HEK293 (cell line): ENCODE measurements around the gene CCNY.

Experiments used
- CTCF ChIA-PET: fragments of 350-600 bp; formaldehyde crosslinking; extraction: SDS; loops from one replicate; lab custom pipeline; 2021; ENCODE audit warnings: antibody characterized with exemption; lab: Yijun Ruan, JAX
- POLR2A ChIA-PET: fragments of 300-600 bp; formaldehyde crosslinking; extraction: SDS; loops from one replicate; lab custom pipeline; 2020; ENCODE audit warnings: antibody characterized with exemption, inconsistent platforms; lab: Yijun Ruan, JAX
- H3K27ac ChIP-seq: fragments of 200-500 bp; sonication (Bioruptor generic); 2 replicates; pipeline ENCODE4 v1.5.1; 2014; ENCODE audit warnings: low read depth, low read length, control low read depth, inconsistent platforms; ENCODE audit errors: extremely low read depth
- H3K36me3 ChIP-seq, 2 experiments: fragments of 200-500 bp in 1 of 2; sonication (Bioruptor generic) in 1 of 2; 1 replicate in 1 of 2; 2 replicates in 1 of 2; pipeline ENCODE4 v1.5.1; 2014 to 2017; ENCODE audit warnings: inconsistent platforms in 2 of 2, low read length in 2 of 2; ENCODE audit not compliant: control insufficient read depth in 2 of 2, insufficient read depth in 1 of 2
- H3K4me1 ChIP-seq: fragments of 200-500 bp; sonication (Bioruptor generic); 2 replicates; pipeline ENCODE4 v1.5.1; 2014; ENCODE audit warnings: mild to moderate bottlenecking, low read length, inconsistent platforms; ENCODE audit not compliant: control insufficient read depth, insufficient read depth
- H3K4me3 ChIP-seq: 2 replicates; pipeline ENCODE4 v1.5.1; 2011; ENCODE audit warnings: low read depth, mild to moderate bottlenecking, control low read depth, low read length, moderate library complexity
- H3K9me3 ChIP-seq: fragments of 200-500 bp; sonication (Bioruptor generic); 2 replicates; pipeline ENCODE4 v1.5.1; 2014; ENCODE audit warnings: low read depth, low read length, inconsistent platforms; ENCODE audit not compliant: control insufficient read depth, insufficient read depth
- FEZF1 ChIP-seq: fragments of 450-650 bp; formaldehyde crosslinking; IDR thresholded peaks from 2 replicates; pipeline ENCODE4 v1.5.1; 2016; ENCODE audit warnings: missing biosample characterization, missing genetic modification characterization
- GFI1B ChIP-seq: fragments of 450-650 bp; formaldehyde crosslinking; IDR thresholded peaks from 2 replicates; pipeline ENCODE4 v1.5.1; 2016; ENCODE audit warnings: missing biosample characterization, missing genetic modification characterization
- REPIN1 ChIP-seq: fragments of 450-650 bp; formaldehyde crosslinking; IDR thresholded peaks from 2 replicates; pipeline ENCODE4 v1.5.1; 2017; ENCODE audit warnings: missing biosample characterization, missing genetic modification characterization, low read depth
- SP3 ChIP-seq: fragments of 450-650 bp; formaldehyde crosslinking; IDR thresholded peaks from 2 replicates; pipeline ENCODE4 v1.5.1; 2016; ENCODE audit warnings: missing biosample characterization, missing genetic modification characterization
- SP7 ChIP-seq: fragments of 450-650 bp; formaldehyde crosslinking; IDR thresholded peaks from 2 replicates; pipeline ENCODE4 v1.5.1; 2016; ENCODE audit warnings: missing biosample characterization, missing genetic modification characterization
- ZBTB10 ChIP-seq: fragments of 450-650 bp; formaldehyde crosslinking; IDR thresholded peaks from 2 replicates; pipeline ENCODE4 v1.5.1; 2016; ENCODE audit warnings: missing biosample characterization, missing genetic modification characterization
- ZFP41 ChIP-seq: fragments of 450-650 bp; formaldehyde crosslinking; IDR thresholded peaks from 2 replicates; pipeline ENCODE4 v1.5.1; 2016; ENCODE audit warnings: missing biosample characterization, missing genetic modification characterization, borderline replicate concordance
- ZFP69B ChIP-seq: fragments of 450-650 bp; formaldehyde crosslinking; IDR thresholded peaks from 2 replicates; pipeline ENCODE4 v1.5.1; 2016; ENCODE audit warnings: missing biosample characterization, missing genetic modification characterization
- ZNF132 ChIP-seq: fragments of 450-650 bp; formaldehyde crosslinking; IDR thresholded peaks from 2 replicates; pipeline ENCODE4 v1.5.1; 2017; ENCODE audit warnings: missing biosample characterization, missing genetic modification characterization, borderline replicate concordance
- ZNF157 ChIP-seq: fragments of 450-650 bp; formaldehyde crosslinking; IDR thresholded peaks from 2 replicates; pipeline ENCODE4 v1.5.1; 2016; ENCODE audit warnings: missing biosample characterization, missing genetic modification characterization
- ZNF169 ChIP-seq: fragments of 450-650 bp; formaldehyde crosslinking; IDR thresholded peaks from 2 replicates; pipeline ENCODE4 v1.5.1; 2016; ENCODE audit warnings: missing biosample characterization, missing genetic modification characterization
- ZNF24 ChIP-seq: fragments of 450-650 bp; formaldehyde crosslinking; IDR thresholded peaks from 2 replicates; pipeline ENCODE4 v1.5.1; 2016; ENCODE audit warnings: missing biosample characterization, missing genetic modification characterization
- ZNF311 ChIP-seq: fragments of 450-650 bp; formaldehyde crosslinking; IDR thresholded peaks from 2 replicates; pipeline ENCODE4 v1.5.1; 2017; ENCODE audit warnings: missing biosample characterization, missing genetic modification characterization, borderline replicate concordance
- ZNF324 ChIP-seq: fragments of 450-650 bp; formaldehyde crosslinking; IDR thresholded peaks from 2 replicates; pipeline ENCODE4 v1.5.1; 2016; ENCODE audit warnings: missing biosample characterization, missing genetic modification characterization
- ZNF341 ChIP-seq: fragments of 450-650 bp; formaldehyde crosslinking; IDR thresholded peaks from 2 replicates; pipeline ENCODE4; 2016; ENCODE audit warnings: low read depth, missing biosample characterization, missing genetic modification characterization
- ZNF48 ChIP-seq: fragments of 450-650 bp; formaldehyde crosslinking; IDR thresholded peaks from 2 replicates; pipeline ENCODE4 v1.5.1; 2016; ENCODE audit warnings: missing biosample characterization, missing genetic modification characterization
- ZNF510 ChIP-seq: fragments of 450-650 bp; formaldehyde crosslinking; IDR thresholded peaks from 2 replicates; pipeline ENCODE4 v1.5.1; 2018; ENCODE audit warnings: mild to moderate bottlenecking, missing genetic modification characterization, missing biosample characterization; ENCODE audit not compliant: insufficient replicate concordance
- ZNF558 ChIP-seq: fragments of 450-650 bp; formaldehyde crosslinking; IDR thresholded peaks from 2 replicates; pipeline ENCODE4 v1.5.1; 2016; ENCODE audit warnings: missing biosample characterization, missing genetic modification characterization
- ZNF626 ChIP-seq: fragments of 450-650 bp; sonication (Bioruptor Pico); formaldehyde crosslinking; IDR thresholded peaks from 2 replicates; pipeline ENCODE4 v1.5.1; 2018; ENCODE audit warnings: missing biosample characterization, missing genetic modification characterization, inconsistent platforms
- ZNF654 ChIP-seq: fragments of 450-650 bp; formaldehyde crosslinking; IDR thresholded peaks from 2 replicates; pipeline ENCODE4 v1.5.1; 2016; ENCODE audit warnings: low read depth, missing biosample characterization, missing genetic modification characterization
- ZNF658 ChIP-seq: fragments of 450-650 bp; formaldehyde crosslinking; IDR thresholded peaks from 2 replicates; pipeline ENCODE4; 2016; ENCODE audit warnings: missing biosample characterization, missing genetic modification characterization
- ZNF677 ChIP-seq: fragments of 450-650 bp; IDR thresholded peaks from 2 replicates; pipeline ENCODE4 v1.5.0; 2018; ENCODE audit warnings: missing biosample characterization, mild to moderate bottlenecking, missing genetic modification characterization, moderate library complexity
- ZNF701 ChIP-seq: fragments of 450-650 bp; formaldehyde crosslinking; IDR thresholded peaks from 2 replicates; pipeline ENCODE4 v1.5.1; 2016; ENCODE audit warnings: missing biosample characterization, missing genetic modification characterization
- ZNF76 ChIP-seq: fragments of 450-650 bp; formaldehyde crosslinking; IDR thresholded peaks from 2 replicates; pipeline ENCODE4; 2016; ENCODE audit warnings: low read depth, missing biosample characterization, missing genetic modification characterization, borderline replicate concordance
- ZNF792 ChIP-seq: fragments of 450-650 bp; formaldehyde crosslinking; IDR thresholded peaks from 2 replicates; pipeline ENCODE4 v1.5.1; 2016; ENCODE audit warnings: missing biosample characterization, missing genetic modification characterization
- ZNF837 ChIP-seq: fragments of 450-650 bp; formaldehyde crosslinking; IDR thresholded peaks from 2 replicates; pipeline ENCODE4 v1.5.1; 2016; ENCODE audit warnings: missing biosample characterization, missing genetic modification characterization
- ZSCAN30 ChIP-seq: fragments of 450-650 bp; IDR thresholded peaks from 2 replicates; pipeline ENCODE4 v1.5.1; 2018; ENCODE audit warnings: missing biosample characterization, mild to moderate bottlenecking, missing genetic modification characterization, moderate library complexity
- TF ChIP-seq, protein P1 (sequence below): fragments of 450-650 bp; formaldehyde crosslinking; IDR thresholded peaks from 2 replicates; pipeline ENCODE4 v1.5.1; 2016; ENCODE audit warnings: missing biosample characterization, missing genetic modification characterization
- TF ChIP-seq, protein P2 (sequence below): fragments of 450-650 bp; formaldehyde crosslinking; IDR thresholded peaks from 2 replicates; pipeline ENCODE4 v1.5.1; 2016; ENCODE audit warnings: missing biosample characterization, missing genetic modification characterization

Gene CCNY

DNA sequence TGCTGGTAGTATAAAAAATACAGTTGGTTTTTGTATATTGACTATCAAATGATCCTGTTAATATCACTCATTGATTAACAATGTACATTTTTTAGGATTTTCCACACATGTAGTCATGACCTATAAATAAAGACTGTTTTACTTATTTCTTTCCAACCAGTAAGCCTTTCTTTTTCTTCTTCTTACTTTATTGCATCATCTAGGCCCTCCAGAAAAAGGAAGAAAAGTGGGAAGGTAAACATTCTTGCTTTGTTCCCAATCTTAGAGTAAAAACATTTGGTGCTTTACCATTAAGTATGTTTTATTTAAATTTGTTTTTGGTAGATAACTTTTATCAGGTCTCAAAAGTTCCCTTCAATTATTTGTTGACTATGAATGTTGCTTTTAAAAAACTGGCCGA lies 47.1 kb upstream of the CCNY start (continued):
- TF ChIP-seq, protein P1, sequence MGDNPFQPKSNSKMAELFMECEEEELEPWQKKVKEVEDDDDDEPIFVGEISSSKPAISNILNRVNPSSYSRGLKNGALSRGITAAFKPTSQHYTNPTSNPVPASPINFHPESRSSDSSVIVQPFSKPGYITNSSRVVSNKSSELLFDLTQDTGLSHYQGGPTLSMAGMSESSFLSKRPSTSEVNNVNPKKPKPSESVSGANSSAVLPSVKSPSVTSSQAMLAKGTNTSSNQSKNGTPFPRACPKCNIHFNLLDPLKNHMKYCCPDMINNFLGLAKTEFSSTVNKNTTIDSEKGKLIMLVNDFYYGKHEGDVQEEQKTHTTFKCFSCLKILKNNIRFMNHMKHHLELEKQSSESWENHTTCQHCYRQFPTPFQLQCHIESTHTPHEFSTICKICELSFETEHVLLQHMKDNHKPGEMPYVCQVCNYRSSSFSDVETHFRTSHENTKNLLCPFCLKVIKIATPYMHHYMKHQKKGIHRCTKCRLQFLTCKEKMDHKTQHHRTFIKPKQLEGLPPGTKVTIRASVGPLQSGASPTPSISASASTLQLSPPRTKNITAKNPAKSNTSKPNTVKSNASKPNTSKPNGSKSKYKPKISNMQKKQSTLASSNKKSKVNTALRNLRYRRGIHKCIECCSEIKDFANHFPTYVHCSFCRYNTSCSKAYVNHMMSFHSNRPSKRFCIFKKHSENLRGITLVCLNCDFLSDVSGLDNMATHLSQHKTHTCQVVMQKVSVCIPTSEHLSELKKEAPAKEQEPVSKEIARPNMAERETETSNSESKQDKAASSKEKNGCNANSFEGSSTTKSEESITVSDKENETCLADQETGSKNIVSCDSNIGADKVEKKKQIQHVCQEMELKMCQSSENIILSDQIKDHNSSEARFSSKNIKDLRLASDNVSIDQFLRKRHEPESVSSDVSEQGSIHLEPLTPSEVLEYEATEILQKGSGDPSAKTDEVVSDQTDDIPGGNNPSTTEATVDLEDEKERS (tag by site-specific recombination) = no peak
- TF ChIP-seq ZNF169 (tag by site-specific recombination) (no peak), ZNF654 (tag by site-specific recombination) (no peak), SP7 (tag by site-specific recombination) (no peak), ZFP41 (tag by site-specific recombination) (no peak)

- TF ChIP-seq ZBTB10 (tag by site-specific recombination) = no peak
- no peak for TF ChIP-seq ZNF157 (tag by site-specific recombination)
- no peak for TF ChIP-seq ZNF76 (tag by site-specific recombination)
- peak; percentile 96 for TF ChIP-seq ZNF677 (tag by site-specific recombination)
- TF ChIP-seq ZNF341 (tag by site-specific recombination) = no peak
- TF ChIP-seq ZNF132 (tag by site-specific recombination) = no peak
- TF ChIP-seq ZNF311 = no peak
- no peak for TF ChIP-seq GFI1B (tag by site-specific recombination)
- ChIA-PET POLR2A (no interaction called here), CTCF (interaction anchor here (1.1 kb wide), 1 partner anchor 34 kb away, joined by 4 read pairs; no protein-coding TSS in a partner anchor)
- H3K4me3 ChIP-seq = no peak overlapping the region
- no peaks in the 10 kb centered on the region for H3K9me3 ChIP-seq
- H3K27ac ChIP-seq = no peak overlapping the region
- no peaks in the 10 kb centered on the region for H3K4me1 ChIP-seq
- no peaks in the 10 kb centered on the region for H3K36me3 ChIP-seq
These were observed 41.8 kb upstream of the CCNY start for GRCh38 chr10:35294506-35294905.

DNA sequence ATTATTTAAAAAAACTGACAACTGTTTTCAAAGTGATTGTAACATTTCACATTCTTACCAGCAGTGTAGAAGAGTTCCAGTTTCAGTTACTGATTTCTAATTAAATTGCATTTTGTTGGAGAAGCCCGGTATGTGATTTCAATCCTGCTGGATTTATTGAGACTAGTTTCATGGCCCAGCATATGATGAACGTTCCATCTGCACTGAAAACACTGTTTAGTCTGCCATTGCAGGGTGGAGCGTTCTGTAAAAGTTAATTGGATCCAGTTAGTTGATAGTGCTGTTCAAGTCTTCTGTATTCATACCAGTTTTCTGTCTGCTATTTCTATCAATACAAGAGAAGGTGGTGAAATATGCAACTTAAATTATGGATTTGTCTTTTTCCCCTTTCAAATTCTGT lies 37.3 kb upstream of the CCNY start:
- ChIA-PET POLR2A (no interaction called here), CTCF (no interaction called here)
- Histone ChIP-seq H3K4me1 (0 out of 2 replicates have a peak, but pooled peaks cover 2% of the 10 kb centered on the region), H3K36me3 (no peaks in the 10 kb centered on the region), H3K9me3 (no peaks in the 10 kb centered on the region), H3K4me3 (no peak overlapping the region), H3K27ac (no peak overlapping the region)
- TF ChIP-seq ZNF157 (tag by site-specific recombination) (no peak), ZFP69B (tag by site-specific recombination) (no peak), ZNF658 (no peak), ZNF510 (tag by site-specific recombination) (no peak), ZNF324 (tag by site-specific recombination) (no peak), ZNF701 (no peak), ZNF24 (tag by site-specific recombination) (no peak), ZNF626 (tag by site-specific recombination) (no peak), ZNF558 (tag by site-specific recombination) (no peak), ZNF48 (tag by site-specific recombination) (no peak), ZSCAN30 (tag by site-specific recombination) (no peak), FEZF1 (no peak), ZNF837 (tag by site-specific recombination) (no peak), ZNF792 (no peak), SP3 (no peak), REPIN1 (tag by site-specific recombination) (no peak)
- TF ChIP-seq, protein P2, sequence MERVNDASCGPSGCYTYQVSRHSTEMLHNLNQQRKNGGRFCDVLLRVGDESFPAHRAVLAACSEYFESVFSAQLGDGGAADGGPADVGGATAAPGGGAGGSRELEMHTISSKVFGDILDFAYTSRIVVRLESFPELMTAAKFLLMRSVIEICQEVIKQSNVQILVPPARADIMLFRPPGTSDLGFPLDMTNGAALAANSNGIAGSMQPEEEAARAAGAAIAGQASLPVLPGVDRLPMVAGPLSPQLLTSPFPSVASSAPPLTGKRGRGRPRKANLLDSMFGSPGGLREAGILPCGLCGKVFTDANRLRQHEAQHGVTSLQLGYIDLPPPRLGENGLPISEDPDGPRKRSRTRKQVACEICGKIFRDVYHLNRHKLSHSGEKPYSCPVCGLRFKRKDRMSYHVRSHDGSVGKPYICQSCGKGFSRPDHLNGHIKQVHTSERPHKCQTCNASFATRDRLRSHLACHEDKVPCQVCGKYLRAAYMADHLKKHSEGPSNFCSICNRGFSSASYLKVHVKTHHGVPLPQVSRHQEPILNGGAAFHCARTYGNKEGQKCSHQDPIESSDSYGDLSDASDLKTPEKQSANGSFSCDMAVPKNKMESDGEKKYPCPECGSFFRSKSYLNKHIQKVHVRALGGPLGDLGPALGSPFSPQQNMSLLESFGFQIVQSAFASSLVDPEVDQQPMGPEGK = no peak
